Kidney (tissue), 14 donors: ENCODE data around the gene AXIN1. TPM values are rescaled to one million over a fixed set of nuclear protein-coding genes. Genes with fewer than 3 reads are reported as not detected.
A peak's percentile ranks its signal among the peaks of the same experiment; 100 is the strongest.

ENCODE experiments used
- DNase-seq, 5 donors: peaks; one replicate each; pipeline ENCODE4 v3.0.0-alpha.2; 2013 to 2020
- FAIRE-seq: peaks from 2 replicates; lab custom pipeline; 2012; peaks lifted over from hg19 to GRCh38; lab: Jason Lieb, UNC
- H3K27ac ChIP-seq, 2 donors: one replicate each; pipeline ENCODE4 v1.7.0; 2013; ENCODE audit warnings: low read depth in 2 of 2, low read length in 2 of 2, inconsistent platforms in 1 of 2
- H3K27me3 ChIP-seq: one replicate; pipeline ENCODE4 v1.7.1; 2013; ENCODE audit warnings: low read length, inconsistent platforms; ENCODE audit not compliant: control insufficient read depth, insufficient read depth
- H3K36me3 ChIP-seq, 3 donors: one replicate each; pipeline versions ENCODE4 v1.7.0 to v1.7.1; 2013; ENCODE audit warnings: low read length in 3 of 3, control low read depth in 1 of 3, inconsistent platforms in 1 of 3; ENCODE audit not compliant: insufficient read depth in 3 of 3, control insufficient read depth in 2 of 3
- H3K4me1 ChIP-seq, 3 donors: one replicate each; pipeline versions ENCODE4 v1.7.0 to v1.7.1; 2013; ENCODE audit warnings: low read length in 3 of 3, inconsistent platforms in 1 of 3, low read depth in 1 of 3; ENCODE audit not compliant: control insufficient read depth in 2 of 3, insufficient read depth in 2 of 3
- H3K4me3 ChIP-seq, 3 donors: one replicate each; pipeline versions ENCODE4 v1.7.0 to v1.8.1; 2013; ENCODE audit warnings: low read length in 3 of 3, control low read depth in 1 of 3, inconsistent platforms in 1 of 3
- H3K9ac ChIP-seq, 3 donors: one replicate each; pipeline versions ENCODE4 v1.7.0 to v1.7.1; 2013; ENCODE audit warnings: low read length in 3 of 3, control low read depth in 1 of 3, inconsistent platforms in 1 of 3
- H3K9me3 ChIP-seq, 3 donors: one replicate each; pipeline versions ENCODE4 v1.7.0 to v1.7.1; 2013; ENCODE audit warnings: low read length in 3 of 3, control low read depth in 1 of 3, inconsistent platforms in 1 of 3; ENCODE audit not compliant: control insufficient read depth in 2 of 3, insufficient read depth in 1 of 3
- intact Hi-C: fragments of 100-400 bp; cut with DNase I; formaldehyde crosslinking; loops from one replicate; pipeline ENCODE4 v1.11.1; 2022
- polyA plus RNA-seq: library from polyadenylated mRNA; stranded (reverse); fragments of 350-450 nt; fragmentation: Illumina TruSeq; extraction: RNeasy Lipid Tissue Mini Kit (QIAGEN cat#74804); gene quantifications from one replicate; pipeline ENCODE4 v1.2.3, GENCODE V29; 2014; ENCODE audit warnings: low read depth, low replicate concordance; ENCODE audit not compliant: insufficient read depth
- total RNA-seq: library from RNA; stranded (reverse); fragmentation: NEBNext Ultra II Directional; extraction: Animal tissue kit (Norgen Biotek cat#: 25700); gene quantifications from one replicate; pipeline ENCODE4 v1.2.1, GENCODE V29; 2021
- TF ChIP-seq, protein P1 (sequence below): IDR thresholded peaks from 3 replicates; pipeline ENCODE4 v1.5.1; 2012; ENCODE audit warnings: mild to moderate bottlenecking, moderate library complexity, borderline replicate concordance; ENCODE audit not compliant: insufficient read depth; ENCODE audit errors: extremely low read depth
- donor health status: control.
- donor health status: control.
- donor health status: control.
- donor health status: control.
- donor health status: control.
- donor health status: DM: yes; HTN: yes; CAD: no.
- donor health status: Normal renal cell carcinoma (clear cell type).

AXIN1 gene
- total and polyA plus RNA-seq, 2 donors from 2014 or later, result 9.7 to 24.6 TPM

DNA sequence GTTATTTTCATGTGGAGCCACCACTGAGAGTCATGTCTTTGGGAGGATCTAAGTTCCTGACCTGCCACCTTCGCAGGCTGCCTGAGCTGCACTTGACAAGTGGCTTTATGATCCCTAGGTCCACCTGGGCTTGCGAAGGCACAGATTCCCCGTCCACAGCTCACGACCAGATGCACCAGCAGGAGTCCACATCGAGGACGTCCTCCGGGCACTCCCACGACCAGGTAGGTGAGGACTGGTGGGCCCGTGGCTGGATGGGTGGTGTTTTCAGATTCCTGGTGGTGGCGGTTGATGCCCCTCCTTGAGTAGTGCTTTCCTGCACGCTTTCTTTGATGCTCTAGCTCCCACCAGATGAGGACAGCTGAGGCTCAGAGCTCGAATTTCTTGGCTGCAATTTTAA, 103.1 kb downstream of the AXIN1 start:
- no peaks in the 10 kb centered on the region for H3K27me3 ChIP-seq
- no peak overlapping the region for H3K27ac ChIP-seq
- H3K4me1 ChIP-seq, result no peaks in the 10 kb centered on the region
- no peaks in the 10 kb centered on the region for H3K9me3 ChIP-seq
- no peak overlapping the region for H3K4me3 ChIP-seq
- DNase-seq (peak in 1 of 5 donors; percentile 35), FAIRE-seq (no peak)
- TF ChIP-seq, protein P1, sequence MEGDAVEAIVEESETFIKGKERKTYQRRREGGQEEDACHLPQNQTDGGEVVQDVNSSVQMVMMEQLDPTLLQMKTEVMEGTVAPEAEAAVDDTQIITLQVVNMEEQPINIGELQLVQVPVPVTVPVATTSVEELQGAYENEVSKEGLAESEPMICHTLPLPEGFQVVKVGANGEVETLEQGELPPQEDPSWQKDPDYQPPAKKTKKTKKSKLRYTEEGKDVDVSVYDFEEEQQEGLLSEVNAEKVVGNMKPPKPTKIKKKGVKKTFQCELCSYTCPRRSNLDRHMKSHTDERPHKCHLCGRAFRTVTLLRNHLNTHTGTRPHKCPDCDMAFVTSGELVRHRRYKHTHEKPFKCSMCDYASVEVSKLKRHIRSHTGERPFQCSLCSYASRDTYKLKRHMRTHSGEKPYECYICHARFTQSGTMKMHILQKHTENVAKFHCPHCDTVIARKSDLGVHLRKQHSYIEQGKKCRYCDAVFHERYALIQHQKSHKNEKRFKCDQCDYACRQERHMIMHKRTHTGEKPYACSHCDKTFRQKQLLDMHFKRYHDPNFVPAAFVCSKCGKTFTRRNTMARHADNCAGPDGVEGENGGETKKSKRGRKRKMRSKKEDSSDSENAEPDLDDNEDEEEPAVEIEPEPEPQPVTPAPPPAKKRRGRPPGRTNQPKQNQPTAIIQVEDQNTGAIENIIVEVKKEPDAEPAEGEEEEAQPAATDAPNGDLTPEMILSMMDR, result no peak
- peaks cover 0 to 21% (median 7%) of the 10 kb centered on the region in 3 donors for H3K36me3 ChIP-seq
- H3K9ac ChIP-seq, result no peak overlapping the region
- intact Hi-C loops, result no loop called here

GRCh38 chr16:247027-247426, 105.5 kb downstream of the AXIN1 start:
- DNase-seq, result peak in 1 of 5 donors; percentile 37
- TF ChIP-seq, protein P1, result no peak
- no peak for FAIRE-seq

GRCh38 chr16:245105-245504, 107.4 kb downstream of the AXIN1 start:
- peaks cover 0 to under 1% (median 0%) of the 10 kb centered on the region in 3 donors for H3K36me3 ChIP-seq
- H3K9ac ChIP-seq, result no peak overlapping the region
- H3K4me1 ChIP-seq, result peaks cover 0 to 2% (median 0%) of the 10 kb centered on the region in 3 donors
- no peak overlapping the region for H3K27ac ChIP-seq
- TF ChIP-seq, protein P1, result no peak
- FAIRE-seq (no peak), DNase-seq (peak in 1 of 5 donors; percentile 29)
- H3K27me3 ChIP-seq, result no peaks in the 10 kb centered on the region
- intact Hi-C loops, result no loop called here
- H3K9me3 ChIP-seq, result no peaks in the 10 kb centered on the region
- H3K4me3 ChIP-seq, result no peak overlapping the region

More at GRCh38 chr16:247027-247426, 105.5 kb downstream of the AXIN1 start:
- Histone ChIP-seq H3K4me1 (peaks cover 0 to under 1% (median 0%) of the 10 kb centered on the region in 3 donors), H3K27ac (no peak overlapping the region), H3K9me3 (no peaks in the 10 kb centered on the region), H3K36me3 (peaks cover 0 to 10% (median 6%) of the 10 kb centered on the region in 3 donors), H3K4me3 (no peak overlapping the region), H3K9ac (no peak overlapping the region), H3K27me3 (no peaks in the 10 kb centered on the region)
- intact Hi-C loops, result no loop called here

DNA sequence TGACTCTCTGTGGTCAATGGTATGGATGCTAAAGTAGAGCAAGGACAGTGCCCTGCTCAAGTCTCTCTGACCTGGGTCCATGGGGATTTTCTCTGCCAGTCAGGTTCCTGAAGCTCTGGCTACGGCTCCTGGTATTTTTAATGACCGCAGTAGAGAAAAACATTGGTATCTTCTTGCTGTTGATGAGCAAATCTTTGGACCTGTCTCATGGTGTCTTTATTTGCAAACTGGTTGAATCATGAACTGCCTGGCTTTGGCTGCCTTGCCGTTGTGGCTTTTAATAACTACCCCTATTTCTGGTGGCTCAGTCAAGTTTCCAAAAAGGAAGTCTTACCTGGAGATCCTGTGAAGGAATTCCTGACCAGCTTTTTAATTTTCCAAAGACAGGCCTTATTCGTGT, 109.2 kb downstream of the AXIN1 start:
- intact Hi-C loops, result no loop called here
- H3K4me1 ChIP-seq, result peaks cover 0 to 4% (median 0%) of the 10 kb centered on the region in 3 donors
- no peak overlapping the region for H3K9ac ChIP-seq
- no peak overlapping the region for H3K27ac ChIP-seq
- no peak overlapping the region for H3K4me3 ChIP-seq
- DNase-seq, result no peak
- H3K27me3 ChIP-seq, result no peaks in the 10 kb centered on the region
- FAIRE-seq, result no peak
- no peaks in the 10 kb centered on the region for H3K36me3 ChIP-seq
- TF ChIP-seq, protein P1, result no peak
- no peaks in the 10 kb centered on the region for H3K9me3 ChIP-seq
